Myocyte (in vitro differentiated cells): ENCODE data around the gene OR2G3. TPM values are rescaled to one million over a fixed set of nuclear protein-coding genes. Genes with fewer than 3 reads are reported as not detected.

Experiments
- DNase-seq: peaks from one replicate; pipeline ENCODE4 v3.0.0-alpha.2; 2012; ENCODE audit warnings: low read depth
- polyA plus RNA-seq: library from polyadenylated mRNA; unstranded; fragments of >200 nt; gene quantifications from one replicate; pipeline ENCODE4 v1.2.1, GENCODE V29; 2012; ENCODE audit warnings: missing spikeins
- total RNA-seq: library from RNA; depleted of rRNA; stranded (reverse); fragments of >200 nt; gene quantifications from 2 replicates; pipeline ENCODE4 v1.2.3, GENCODE V29; 2014

OR2G3 gene
- not detected in 2 replicates for total RNA-seq
- not detected for polyA plus RNA-seq

DNA sequence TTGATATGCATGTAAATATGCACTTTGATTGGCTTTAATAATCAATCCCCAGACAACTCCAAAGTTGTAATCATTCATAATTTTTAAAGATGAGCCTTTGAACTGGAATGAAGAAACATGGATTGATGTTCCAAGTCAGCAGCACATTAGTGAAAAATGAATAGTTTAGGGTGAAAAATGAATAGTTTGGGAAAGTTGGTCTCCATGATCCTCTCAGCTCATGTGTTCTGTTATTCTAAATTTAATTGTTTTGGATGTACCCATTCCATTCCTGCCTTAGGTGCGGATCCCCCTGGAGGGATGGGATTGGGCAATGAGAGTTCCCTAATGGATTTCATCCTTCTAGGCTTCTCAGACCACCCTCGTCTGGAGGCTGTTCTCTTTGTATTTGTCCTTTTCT lies at the start of gene OR2G3:
TSS of gene OR2G3 (plus strand) at position 301 of the 400 bp plus-strand sequence. CDS start at position 301, 0 bp downstream.
- DNase-seq = no peak

DNA sequence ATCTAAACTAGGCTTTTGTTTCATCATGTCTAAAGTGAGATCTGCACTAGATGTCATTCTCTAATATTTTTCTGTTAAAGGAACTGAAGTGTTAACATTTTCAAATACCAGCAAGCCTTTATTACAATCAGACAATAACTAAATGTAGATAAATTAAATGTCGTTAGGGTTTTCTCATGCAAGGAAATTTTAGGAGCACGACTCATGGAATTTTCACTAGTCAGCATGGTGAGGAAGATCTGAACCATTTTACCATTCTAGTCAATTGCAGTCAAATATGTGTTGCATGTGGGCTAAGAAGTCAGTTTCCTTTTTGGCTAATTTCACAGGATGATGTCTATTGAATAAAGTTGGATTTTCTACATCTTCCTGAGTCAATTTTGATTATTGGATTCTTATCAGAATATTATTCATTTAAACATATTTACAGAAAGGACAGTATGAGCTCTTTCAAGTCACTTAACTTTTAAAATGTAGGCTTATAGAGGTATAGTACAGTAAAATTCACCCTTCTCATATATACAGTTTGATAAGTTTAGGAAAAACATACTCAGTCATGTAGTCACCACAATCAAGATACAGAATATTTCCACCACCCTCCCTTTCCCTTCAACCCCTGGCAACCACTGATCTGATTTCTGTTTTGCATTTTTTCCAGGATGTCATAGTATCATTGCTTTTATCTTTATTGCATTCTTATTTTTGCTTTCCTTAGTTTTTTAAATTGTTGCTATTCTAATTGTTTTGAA lies 47.3 kb upstream of the OR2G3 start:
- no peak for DNase-seq

DNA sequence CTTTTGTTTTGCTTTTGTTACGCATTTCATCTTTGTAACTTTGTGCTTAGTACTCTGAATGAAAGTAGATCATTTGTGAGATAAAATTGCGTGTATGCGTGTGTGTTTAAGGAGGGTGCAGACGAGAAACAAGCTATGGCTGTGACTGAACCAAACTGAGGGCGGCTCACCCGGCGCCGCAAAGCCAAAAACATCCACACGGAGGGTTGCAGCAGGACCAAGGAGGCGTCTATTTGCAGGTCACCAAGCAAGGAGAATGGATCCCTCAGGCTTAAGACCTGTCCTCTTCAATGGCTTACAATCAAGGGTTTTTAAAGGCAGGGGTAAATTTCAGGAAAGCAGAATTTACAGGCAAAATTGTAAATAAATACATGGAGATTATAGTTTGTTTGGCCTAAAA lies 43.7 kb upstream of the OR2G3 start:
- no peak for DNase-seq

DNA sequence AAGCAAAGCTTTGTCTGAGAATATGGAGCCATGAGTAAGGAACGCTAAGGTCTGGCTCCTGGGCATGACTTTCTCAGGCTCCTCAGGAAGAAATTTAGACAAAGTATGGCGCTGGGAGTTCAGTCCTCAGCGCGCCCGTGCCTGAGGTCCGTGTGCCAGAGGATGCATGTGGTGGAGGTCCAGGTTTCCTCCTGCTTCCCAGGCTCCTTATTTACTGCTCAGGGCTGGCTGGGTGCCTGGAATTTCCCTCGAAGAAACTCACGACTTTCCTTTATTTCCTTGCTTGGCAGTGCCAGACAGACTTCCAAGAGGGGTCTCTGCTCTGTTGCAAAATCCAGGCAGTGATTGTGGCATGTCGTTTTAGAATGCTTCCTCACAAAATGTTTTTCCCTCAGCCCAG lies 43.2 kb upstream of the OR2G3 start:
- DNase-seq = no peak

DNA sequence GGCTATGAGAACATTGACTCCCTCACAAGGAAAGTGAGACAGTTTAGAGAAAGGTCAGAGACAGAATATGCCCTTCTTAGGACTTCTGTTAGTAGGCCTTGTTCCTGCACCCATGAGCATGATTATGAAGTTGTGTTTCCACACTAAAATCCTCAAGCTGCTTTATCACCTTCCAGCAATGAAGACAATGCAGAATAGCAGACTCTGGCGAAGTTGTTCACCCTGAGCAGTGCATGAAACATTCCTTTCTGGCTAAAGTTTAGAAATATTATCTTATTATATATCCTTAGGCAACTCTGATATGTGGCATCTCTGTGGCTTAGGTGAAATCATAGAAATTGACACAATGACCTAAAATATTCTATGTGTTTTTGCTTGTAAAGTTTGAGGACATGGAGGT lies 31.1 kb upstream of the OR2G3 start:
- DNase-seq = no peak

DNA sequence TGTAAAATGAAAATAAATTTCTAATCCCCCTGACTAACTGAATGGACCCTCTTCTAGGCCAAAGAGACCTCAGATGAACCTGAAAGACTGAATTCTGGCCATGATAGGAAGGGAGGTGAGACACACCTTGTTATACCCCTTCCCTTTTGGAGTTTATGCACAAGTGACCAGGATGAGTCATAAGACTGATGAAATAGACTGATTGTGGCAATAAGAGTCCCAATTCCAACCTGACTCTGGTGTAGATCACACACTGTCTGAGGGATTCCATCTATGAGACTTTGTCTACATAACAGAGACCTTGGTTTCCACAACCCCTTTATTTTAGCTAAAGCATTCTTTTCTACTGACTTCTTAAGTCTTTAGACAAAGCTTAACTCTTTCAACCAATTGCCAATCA lies 30.7 kb upstream of the OR2G3 start:
- no peak for DNase-seq

DNA sequence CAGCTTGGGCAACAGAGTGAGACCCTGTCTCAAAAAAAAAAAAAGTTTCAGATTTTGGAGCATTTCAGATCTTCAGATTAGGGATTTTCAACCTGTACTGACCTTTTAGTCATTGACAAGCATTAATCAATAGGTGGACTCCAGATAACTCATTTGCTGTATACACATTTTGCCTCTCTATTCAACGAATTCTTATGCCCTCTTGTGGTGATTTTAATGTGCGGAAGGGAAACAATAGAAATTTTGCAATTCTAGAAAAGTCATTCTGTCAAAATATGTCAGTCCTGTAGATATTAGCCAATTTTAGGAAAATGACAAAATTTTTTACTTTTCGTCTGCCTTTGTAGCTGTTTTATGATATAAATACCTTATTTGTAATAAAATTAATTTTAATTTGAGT lies 28.9 kb upstream of the OR2G3 start:
- DNase-seq = peak; percentile 1

DNA sequence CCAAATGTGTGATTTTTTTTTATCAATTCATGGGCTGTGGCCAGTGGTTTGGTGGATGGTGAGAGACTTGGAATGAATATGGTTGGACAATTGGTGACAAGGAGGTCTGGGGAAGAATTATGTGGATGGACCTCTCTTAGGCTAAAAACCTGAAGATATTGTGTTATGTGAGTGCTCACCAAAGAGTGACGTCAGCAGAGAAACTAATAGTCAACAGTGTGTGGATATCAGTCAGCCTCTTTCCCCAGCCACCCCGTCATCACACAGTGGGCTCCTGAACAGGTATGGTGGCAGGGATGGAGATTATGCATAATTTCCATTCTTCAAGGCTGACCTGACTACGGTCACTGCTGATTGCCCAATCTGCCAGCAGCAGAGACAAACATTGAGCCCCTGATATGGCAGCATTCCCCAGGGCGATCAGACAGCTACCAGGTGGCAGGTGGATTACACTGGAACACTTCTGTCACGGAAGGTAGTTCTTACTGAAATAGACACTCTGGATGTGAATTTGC lies 26.4 kb upstream of the OR2G3 start:
- no peak for DNase-seq

DNA sequence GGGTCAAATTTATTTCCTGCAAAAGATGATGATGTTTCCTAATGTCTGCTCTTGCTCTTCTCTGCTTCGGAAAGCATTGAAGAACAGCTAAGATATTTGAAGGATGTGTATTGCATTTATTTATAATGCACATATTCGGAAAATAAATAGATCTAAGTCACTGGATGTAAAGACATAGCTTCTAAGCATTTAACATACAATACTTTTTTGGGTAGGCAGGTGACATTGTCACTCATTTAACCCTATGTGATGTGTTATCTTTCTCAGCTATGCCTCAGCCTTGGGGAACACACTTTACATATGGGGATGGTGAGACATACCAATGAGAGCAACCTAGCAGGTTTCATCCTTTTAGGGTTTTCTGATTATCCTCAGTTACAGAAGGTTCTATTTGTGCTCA lies 17.3 kb upstream of the OR2G3 start, which contains the start of gene OR2G2:
TSS of gene OR2G2 (plus strand) at position 301 of the 400 bp plus-strand sequence. CDS start at position 301, 0 bp downstream.
- DNase-seq = no peak

DNA sequence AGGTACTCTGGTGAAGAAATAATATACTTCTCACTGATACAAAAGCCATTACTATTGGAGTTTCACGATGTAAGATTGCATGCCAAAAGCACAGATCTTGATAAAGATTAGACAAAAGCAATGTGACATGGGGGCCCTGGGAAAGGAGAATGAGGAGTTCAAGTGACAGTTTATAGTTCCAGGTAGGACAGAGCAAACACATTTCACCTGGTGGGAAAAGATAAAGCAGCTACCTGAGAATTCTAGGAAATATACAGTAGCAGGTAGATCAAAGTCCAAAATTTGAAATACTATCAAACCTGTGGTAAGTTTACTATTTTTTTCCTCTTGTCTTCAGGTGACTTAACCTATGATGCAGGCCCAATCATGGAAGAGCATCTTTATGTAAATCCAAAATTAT lies 8.0 kb downstream of the OR2G3 start:
- no peak for DNase-seq

DNA sequence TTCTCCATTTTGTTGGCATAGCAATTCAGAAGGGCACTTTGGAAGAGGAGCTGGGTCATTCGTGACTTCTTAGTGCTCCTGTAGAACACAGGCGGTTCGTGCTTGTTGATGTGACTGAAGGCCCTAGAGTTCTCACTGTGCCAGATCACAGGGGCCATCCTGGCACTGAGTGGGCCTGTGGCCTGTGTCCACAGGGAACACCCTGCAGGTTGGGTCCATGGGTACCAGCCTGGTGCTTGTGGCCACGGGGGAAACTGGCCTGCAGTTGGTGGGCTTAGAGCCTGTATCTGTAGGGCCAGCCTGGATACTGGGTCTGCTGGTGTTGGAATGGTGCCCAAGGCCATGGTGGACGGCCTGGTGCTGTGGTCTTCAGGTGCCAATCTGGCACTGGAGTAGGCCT lies 9.2 kb downstream of the OR2G3 start:
- no peak for DNase-seq

DNA sequence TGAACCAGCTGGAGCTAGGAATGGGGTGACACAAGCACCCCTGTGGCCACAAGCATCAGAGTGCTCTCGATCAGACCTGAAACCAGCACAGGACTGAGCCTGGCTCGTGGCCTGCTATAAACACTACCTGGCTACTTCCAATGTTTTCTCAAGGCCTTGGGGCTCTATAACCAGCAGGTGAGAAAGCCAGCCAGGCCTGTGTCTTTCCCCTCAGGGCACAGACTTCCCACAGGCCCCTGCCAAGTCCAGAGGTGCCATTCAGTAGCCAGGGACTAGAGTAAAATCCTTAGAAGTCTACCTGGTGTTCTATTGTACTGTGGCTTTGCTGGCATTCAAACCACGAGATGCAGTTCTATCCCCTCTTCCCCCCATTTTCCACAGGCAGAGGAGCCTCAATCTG lies 22.6 kb downstream of the OR2G3 start:
- DNase-seq = no peak

DNA sequence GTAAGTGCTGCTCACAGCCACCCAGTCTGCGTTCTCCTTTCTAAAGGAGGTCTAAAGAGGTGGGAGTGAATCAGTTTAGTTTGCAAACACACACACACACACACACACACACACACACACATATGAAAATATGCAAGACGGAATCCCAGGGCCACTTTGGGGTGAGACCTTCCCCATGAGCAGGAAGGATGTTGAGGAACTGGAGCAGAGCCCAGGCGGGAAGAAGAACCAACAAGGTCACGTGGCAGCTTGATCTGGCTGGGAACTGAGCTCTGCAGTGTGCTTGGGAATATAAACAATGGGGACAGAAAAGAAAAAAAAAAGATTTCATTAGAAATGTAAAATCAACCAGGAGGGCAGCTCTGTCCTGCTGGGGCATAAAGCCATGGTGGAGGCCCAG lies 32.6 kb downstream of the OR2G3 start:
- DNase-seq = no peak

DNA sequence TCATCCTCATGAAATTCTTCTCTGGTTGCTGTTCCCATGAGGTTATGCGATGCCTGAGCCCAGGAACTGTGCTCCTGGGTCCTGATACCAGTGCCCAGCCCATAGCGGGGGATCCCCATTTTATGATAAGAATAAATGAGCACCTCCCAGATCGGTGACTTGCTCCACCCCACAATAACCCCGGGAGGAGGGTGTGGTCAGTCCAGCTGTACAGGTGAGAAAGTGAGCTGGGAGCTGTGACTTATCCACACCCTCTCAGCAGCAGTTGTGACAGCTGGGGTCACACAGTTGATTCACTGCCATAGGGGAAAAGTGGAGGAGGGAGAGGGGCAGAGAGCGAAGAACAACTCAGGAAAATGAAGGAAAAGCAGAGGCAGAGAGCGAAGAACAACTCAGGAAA lies 33.4 kb downstream of the OR2G3 start:
- no peak for DNase-seq

DNA sequence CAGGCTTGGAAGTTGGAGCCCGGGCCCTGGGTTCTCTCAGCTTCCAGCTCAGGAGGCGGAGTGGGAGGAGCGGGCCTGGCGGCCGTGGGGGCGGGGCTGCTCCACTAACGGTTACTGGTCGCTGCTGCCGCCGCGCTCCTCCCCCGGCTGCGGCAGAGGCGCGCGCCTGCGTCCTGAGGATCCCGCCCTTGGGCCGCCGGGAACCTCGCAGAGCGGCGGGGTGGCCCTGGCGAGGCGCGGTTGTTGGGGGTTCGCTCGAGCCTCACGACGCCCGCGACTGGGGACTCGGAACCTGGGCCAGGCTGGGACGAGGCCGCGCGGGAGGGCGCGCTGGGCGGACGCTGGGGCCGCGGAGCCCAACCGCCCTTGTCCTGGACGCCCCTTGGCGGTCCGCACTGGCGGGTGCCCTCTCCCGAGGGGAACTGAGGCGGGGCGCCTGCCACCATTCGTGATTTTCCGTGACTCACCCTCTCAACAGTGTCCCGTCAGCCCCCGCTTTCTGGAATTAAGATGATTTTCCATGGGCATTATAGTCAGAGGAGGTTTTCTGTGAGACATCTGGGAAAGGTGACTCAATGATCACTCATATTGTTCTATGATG lies 34.1 kb downstream of the OR2G3 start:
- DNase-seq = no peak

DNA sequence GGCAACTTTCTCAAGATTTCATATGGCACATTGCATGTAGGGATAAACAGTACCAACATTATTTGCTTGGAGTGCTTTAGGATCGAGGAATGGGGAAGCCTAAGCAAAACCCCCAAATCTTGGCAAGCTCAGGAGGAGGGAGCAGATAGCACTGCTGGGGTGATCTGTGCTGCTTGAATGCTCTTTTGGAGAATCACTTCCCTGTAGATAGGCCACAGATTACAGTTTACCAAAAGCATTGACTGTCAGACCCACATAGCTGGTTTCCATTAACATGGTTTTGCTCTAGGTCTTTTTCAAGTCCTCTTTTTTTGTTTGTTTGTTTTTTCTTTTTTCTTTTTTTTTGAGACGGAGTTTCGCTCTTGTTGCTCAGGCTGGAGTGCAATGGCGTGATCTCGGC lies 37.4 kb downstream of the OR2G3 start:
- DNase-seq = no peak

DNA sequence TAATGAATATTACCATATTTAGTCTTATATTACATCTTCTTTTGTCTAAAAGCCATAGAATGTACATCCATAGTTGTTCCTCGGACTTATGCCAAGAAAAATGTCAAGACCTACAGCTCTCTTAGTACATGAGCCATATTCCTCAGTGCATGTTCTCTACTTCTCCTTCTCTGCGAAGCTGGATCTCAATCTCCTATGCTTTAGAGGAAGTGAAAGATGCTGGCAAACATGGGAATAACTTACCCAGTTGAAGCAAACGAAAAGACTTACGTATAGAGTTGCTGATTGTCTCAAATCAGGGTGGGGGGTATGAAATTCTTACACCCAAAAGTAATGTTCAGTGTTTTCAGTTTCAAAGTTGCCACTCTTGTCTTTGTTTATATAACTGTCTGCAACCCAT lies 41.5 kb downstream of the OR2G3 start:
- no peak for DNase-seq

DNA sequence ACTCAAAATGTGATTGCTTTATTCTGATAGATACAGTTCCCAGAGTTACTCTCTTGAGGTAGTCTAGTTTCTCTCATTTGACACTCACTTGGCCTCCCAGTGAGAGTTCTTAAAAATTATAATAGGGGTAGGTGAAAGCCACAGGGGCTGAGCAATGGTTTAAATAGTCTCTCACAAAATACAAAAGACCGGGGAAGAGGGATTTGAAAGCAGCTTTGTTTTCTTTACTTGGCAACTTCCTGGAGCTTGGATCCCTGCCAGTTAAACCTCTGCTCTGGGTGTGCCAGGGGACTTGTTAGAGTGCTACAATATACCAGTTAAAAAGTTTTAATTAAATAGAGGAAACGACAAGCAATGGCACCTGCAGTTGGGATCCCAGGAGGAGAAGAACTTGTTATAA lies 42.5 kb downstream of the OR2G3 start:
- no peak for DNase-seq

DNA sequence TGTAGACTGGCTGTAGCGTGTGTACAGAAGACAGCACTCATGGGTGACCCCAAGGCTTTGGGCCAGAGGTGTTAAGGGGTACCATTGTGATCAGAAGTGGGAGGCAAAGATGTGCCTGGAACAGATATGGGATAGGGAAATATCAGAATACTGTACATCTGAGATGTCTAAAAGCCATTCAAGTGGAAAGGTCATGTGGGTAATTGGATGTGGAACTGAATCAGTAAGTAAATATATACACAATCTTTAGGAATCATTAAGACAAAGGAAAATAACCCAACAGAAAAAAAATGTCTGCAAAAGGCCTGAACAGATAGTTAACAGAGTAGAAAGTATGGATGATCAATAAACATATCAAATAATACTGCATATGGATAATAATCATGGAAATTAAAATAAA lies 47.7 kb downstream of the OR2G3 start:
- no peak for DNase-seq
